Esophagus muscularis mucosa (tissue), 4 donors: ENCODE data around the gene CFAP54. TPM values are rescaled to one million over a fixed set of nuclear protein-coding genes. Genes with fewer than 3 reads are reported as not detected.

Experiments used
- DNase-seq: peaks from one replicate; pipeline ENCODE4 v3.0.0-alpha.2; 2017; ENCODE audit errors: extremely low spot score
- H3K27ac ChIP-seq, 4 donors: fragments of 200-600 bp; sonication (generic); replicated peaks in 1 of 4; 1 replicate in 3 of 4; 2 replicates in 1 of 4; pipeline ENCODE4 v1.5.1; 2016 to 2019; ENCODE audit warnings: mild to moderate bottlenecking in 1 of 4
- H3K27me3 ChIP-seq, 4 donors: fragments of 200-600 bp; sonication (generic); one replicate each; pipeline versions ENCODE4 v1.5.1 to v1.6.0; 2016 to 2019
- H3K36me3 ChIP-seq, 4 donors: fragments of 200-600 bp; sonication (generic); one replicate each; pipeline ENCODE4 v1.5.1; 2016 to 2019
- H3K4me1 ChIP-seq, 4 donors: fragments of 200-600 bp; sonication (generic); one replicate each; pipeline ENCODE4 v1.5.1; 2016 to 2019
- H3K4me3 ChIP-seq, 4 donors: fragments of 200-600 bp; sonication (generic); 1 replicate in 2 of 4; 2 replicates in 2 of 4; pipeline ENCODE4 v1.5.1; 2016 to 2019; ENCODE audit warnings: mild to moderate bottlenecking in 4 of 4, moderate library complexity in 1 of 4
- H3K9me3 ChIP-seq, 4 donors: fragments of 200-600 bp; sonication (generic); 1 replicate in 3 of 4; 2 replicates in 1 of 4; pipeline ENCODE4 v1.5.1; 2016 to 2019
- CTCF ChIP-seq, 3 experiments: fragments of 200-600 bp in 2 of 3; fragments of 450-650 bp in 1 of 3; sonication (generic) in 2 of 3; IDR thresholded peaks; one replicate each; pipeline ENCODE4 v1.5.1; 2017 to 2019; ENCODE audit warnings: antibody characterized with exemption in 3 of 3, mild to moderate bottlenecking in 2 of 3, moderate library complexity in 1 of 3
- EP300 ChIP-seq: sonication (generic); formaldehyde crosslinking; IDR thresholded peaks from one replicate; pipeline ENCODE4 v1.6.1; 2017; ENCODE audit warnings: antibody characterized with exemption
- POLR2A ChIP-seq: fragments of 450-650 bp; IDR thresholded peaks from one replicate; pipeline ENCODE4 v1.6.1; 2017; ENCODE audit warnings: antibody characterized with exemption, moderate library complexity, mild to moderate bottlenecking, low read depth
- POLR2AphosphoS5 ChIP-seq, 2 donors: sonication (generic); formaldehyde crosslinking; IDR thresholded peaks; one replicate each; pipeline ENCODE4 v1.6.1; 2017; ENCODE audit warnings: antibody characterized with exemption in 2 of 2
- WGBS: methylation state at CpG from one replicate; pipeline ENCODE4 v1.1.5; 2018; 5-methylcytosine and 5-hydroxymethylcytosine counted together
- intact Hi-C: fragments of 100-400 bp; cut with DNase I; formaldehyde crosslinking; loops from one replicate; pipeline ENCODE4 v1.15.1; 2023
- total RNA-seq, 4 donors: library from RNA; depleted of rRNA; stranded (reverse); fragments of >200 nt; gene quantifications; one replicate each; pipeline versions ENCODE4 v1.1.0 to v1.2.1, GENCODE V29; 2016

The CFAP54 gene
- total RNA-seq, 4 donors from 2014 or later = 3.0 to 5.8 (median 4.3) TPM

DNA sequence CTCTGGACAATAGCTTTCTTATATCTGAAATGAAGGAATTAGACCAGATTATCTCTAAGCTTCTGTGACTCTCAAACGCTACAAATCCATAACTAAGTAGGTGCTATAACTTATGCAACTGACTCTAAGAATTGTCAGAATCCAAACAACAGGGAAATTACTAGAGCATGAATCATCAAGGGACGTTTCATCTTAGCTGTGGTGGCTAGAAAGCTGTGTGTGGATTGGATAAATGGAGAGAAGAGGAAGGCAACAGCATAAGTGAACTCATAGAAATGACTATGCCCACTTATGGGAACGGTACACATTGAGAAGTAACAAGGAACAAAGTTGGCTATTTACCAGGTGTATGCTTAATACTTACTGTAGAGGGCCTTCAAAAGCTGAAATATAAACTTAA is 321.7 kb downstream of the CFAP54 start:
- no peak for DNase-seq
- Histone ChIP-seq H3K36me3 (no peaks in the 10 kb centered on the region), H3K4me3 (no peak overlapping the region), H3K4me1 (no peaks in the 10 kb centered on the region), H3K27me3 (no peaks in the 10 kb centered on the region), H3K9me3 (no peaks in the 10 kb centered on the region), H3K27ac (no peak overlapping the region)
- WGBS = 28% methylated on average over 3 of the region's 3 CpGs
- intact Hi-C loops = no loop called here
- TF ChIP-seq EP300 = no peak
- no peak for TF ChIP-seq CTCF (IDR thresholded peaks at IDR 0.05)
- TF ChIP-seq POLR2AphosphoS5 (IDR thresholded peaks at IDR 0.05) = no peak
- TF ChIP-seq POLR2A = no peak

- TF ChIP-seq EP300 (no peak), POLR2A (no peak), CTCF (IDR thresholded peaks at IDR 0.05) (no peak), POLR2AphosphoS5 (IDR thresholded peaks at IDR 0.05) (no peak)
- H3K4me3 ChIP-seq = no peak overlapping the region
- H3K4me1 ChIP-seq = no peaks in the 10 kb centered on the region
- H3K27ac ChIP-seq = no peak overlapping the region
- intact Hi-C loops = no loop called here
- DNase-seq = no peak
- H3K36me3 ChIP-seq = no peaks in the 10 kb centered on the region
- no peaks in the 10 kb centered on the region for H3K27me3 ChIP-seq
- no peaks in the 10 kb centered on the region for H3K9me3 ChIP-seq
- 53% methylated on average over 2 of the region's 2 CpGs for WGBS
These were observed 322.8 kb downstream of the CFAP54 start for GRCh38 chr12:96812153-96812552.

- Histone ChIP-seq H3K36me3 (no peaks in the 10 kb centered on the region), H3K4me1 (no peaks in the 10 kb centered on the region), H3K27me3 (no peaks in the 10 kb centered on the region), H3K27ac (no peak overlapping the region), H3K9me3 (no peaks in the 10 kb centered on the region), H3K4me3 (no peak overlapping the region)
- intact Hi-C loops = no loop called here
- no peak for DNase-seq
- WGBS = 85% methylated on average over 2 of the region's 2 CpGs
- TF ChIP-seq CTCF (IDR thresholded peaks at IDR 0.05) (no peak), EP300 (no peak), POLR2A (no peak), POLR2AphosphoS5 (IDR thresholded peaks at IDR 0.05) (no peak)
These were observed 324.8 kb downstream of the CFAP54 start for GRCh38 chr12:96814200-96814599.

- TF ChIP-seq CTCF (IDR thresholded peaks at IDR 0.05) = no peak
- TF ChIP-seq EP300 = no peak
- TF ChIP-seq POLR2AphosphoS5 (IDR thresholded peaks at IDR 0.05) = no peak
- TF ChIP-seq POLR2A = no peak
- intact Hi-C loops = no loop called here
- H3K9me3 ChIP-seq = no peaks in the 10 kb centered on the region
- WGBS = 83% methylated on average over 3 of the region's 3 CpGs
- no peaks in the 10 kb centered on the region for H3K4me1 ChIP-seq
- no peaks in the 10 kb centered on the region for H3K27me3 ChIP-seq
- H3K27ac ChIP-seq = no peak overlapping the region
- no peak overlapping the region for H3K4me3 ChIP-seq
- DNase-seq = no peak
- H3K36me3 ChIP-seq = no peaks in the 10 kb centered on the region
These were observed 332.2 kb downstream of the CFAP54 start for GRCh38 chr12:96821592-96821991.

- H3K27me3 ChIP-seq = no peaks in the 10 kb centered on the region
- H3K4me3 ChIP-seq = no peak overlapping the region
- H3K9me3 ChIP-seq = no peaks in the 10 kb centered on the region
- H3K27ac ChIP-seq = no peak overlapping the region
- no peaks in the 10 kb centered on the region for H3K36me3 ChIP-seq
- DNase-seq = no peak
- H3K4me1 ChIP-seq = no peaks in the 10 kb centered on the region
- TF ChIP-seq POLR2A = no peak
- TF ChIP-seq CTCF (IDR thresholded peaks at IDR 0.05) = no peak
- no peak for TF ChIP-seq POLR2AphosphoS5 (IDR thresholded peaks at IDR 0.05)
- no peak for TF ChIP-seq EP300
- intact Hi-C loops = no loop called here
- WGBS = 59% methylated on average over 1 of the region's 1 CpG
These were observed 333.3 kb downstream of the CFAP54 start for GRCh38 chr12:96822641-96823040.
